CD4-positive, alpha-beta T cell treated with Interleukin-21 for 1 hour (primary cell): ENCODE measurements around the gene ADRA1B.

ENCODE experiments used
- DNase-seq: peaks from one replicate; pipeline ENCODE4 v3.0.0-alpha.2; 2020

Gene ADRA1B

DNA sequence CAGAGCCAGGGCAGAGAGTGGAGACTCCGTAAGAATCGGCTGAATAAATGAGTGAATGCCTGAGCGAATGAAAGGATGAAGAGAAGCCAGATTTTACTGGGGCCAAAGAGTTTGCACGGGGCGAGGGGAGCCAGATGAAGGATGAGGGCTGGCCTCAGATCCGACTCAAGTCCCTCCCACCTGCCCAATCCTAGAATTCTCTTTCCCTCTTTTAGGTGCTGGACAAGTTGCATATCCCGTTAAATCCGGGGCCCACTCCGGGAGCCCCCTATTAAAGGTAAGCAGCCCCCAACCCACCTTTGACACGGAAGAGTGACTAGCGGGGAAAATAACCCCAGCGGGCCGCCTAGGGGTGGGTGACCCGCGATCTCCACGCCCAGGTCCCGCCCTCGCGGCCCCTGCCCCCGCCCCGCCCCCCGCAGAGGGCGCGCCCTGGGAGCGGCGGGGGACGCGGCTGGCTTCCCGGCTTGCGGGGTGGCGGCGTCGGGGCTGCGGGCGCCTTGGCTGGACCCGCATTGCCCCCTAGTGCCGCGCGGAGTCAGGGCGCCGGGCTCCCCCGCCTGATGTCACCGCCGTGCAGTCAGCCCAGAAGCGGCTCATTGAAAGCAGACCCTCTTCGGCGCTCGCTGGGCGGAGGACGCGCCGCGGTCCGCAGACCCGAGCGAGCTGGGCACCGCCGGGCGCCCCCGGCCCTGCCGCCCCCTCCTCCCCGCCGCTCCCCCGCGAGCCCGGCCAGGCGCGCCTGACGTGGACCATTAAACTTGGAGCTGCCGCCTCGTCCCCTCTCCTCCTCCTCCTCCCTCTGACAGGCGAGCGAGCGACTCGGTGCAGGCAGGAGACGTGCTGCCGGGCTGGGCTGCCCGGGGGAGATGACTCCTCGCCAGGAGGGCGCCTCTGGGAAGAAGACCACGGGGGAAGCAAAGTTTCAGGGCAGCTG lies at the start of gene ADRA1B:
Gene ADRA1B (plus strand): TSS at position 579 of the 937 bp plus-strand sequence. CDS start 424 bp downstream, outside the sequence.
- peak; percentile 29 for DNase-seq

DNA sequence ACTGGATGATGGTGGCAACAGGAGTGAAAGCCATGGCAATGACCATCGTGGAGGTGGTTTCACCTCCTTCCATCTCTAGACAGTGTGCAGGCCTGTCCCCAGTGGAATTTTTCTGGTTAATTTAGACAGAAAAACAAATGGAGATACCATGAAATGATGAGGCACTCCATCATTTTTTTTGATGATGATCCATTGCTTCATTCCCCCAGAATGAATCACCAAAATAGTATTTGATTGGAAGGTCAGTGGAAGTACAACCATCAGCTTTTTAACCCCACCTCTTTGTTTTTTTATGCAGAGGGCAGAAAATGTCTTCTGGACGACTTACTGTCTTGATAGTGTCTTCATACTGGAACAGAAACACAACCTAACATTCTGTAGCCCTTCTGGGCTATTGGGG lies 42.6 kb upstream of the ADRA1B start:
- no peak for DNase-seq

DNA sequence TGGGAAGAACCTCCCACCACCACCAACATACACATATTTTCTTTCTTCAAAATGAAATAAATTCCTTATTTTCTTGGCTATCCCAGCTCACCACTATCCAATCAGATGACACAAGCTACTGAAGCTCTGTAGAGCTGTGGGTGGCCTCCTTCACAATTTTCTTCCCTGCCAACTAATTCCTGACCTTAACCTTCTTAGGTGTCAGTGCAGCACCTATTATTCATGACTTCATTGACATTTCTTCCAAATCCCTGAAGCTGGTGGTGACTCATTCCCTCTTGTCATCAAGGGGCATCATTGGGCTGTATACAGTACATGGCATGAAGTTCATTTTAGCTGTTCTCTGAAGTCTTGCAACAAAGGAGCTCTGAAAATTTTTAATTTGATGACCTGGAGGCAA lies 42.0 kb upstream of the ADRA1B start:
- DNase-seq = no peak

- DNase-seq = no peak
Measured at GRCh38 chr5:159877016-159877415, 39.3 kb upstream of the ADRA1B start.

- DNase-seq = no peak
Measured at GRCh38 chr5:159877894-159878448, 38.3 kb upstream of the ADRA1B start.

DNA sequence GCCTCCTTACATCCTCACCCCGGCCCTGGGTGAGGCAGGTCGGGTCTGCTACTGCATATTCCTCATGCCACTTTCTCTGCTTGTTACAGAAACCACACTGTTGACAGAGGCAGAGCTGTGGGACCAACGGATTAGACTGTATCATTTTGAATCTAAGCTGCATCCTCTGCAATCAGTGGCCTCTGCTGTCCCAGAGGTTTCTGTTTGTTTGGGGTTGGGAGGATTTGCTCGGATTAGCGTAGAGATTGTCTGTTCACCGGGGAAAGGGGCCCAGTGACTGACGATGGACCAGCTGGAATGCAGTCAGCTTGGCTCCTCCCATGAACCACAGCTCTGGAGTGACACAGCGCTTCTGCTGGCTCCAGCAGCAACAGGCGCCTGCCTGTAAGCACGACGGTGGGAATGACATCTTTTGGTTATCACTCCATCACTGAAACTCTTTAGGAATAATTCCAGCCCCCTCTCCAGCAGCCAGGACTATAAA lies 37.3 kb upstream of the ADRA1B start:
- no peak for DNase-seq

GRCh38 chr5:159880676-159881075 lies 35.6 kb upstream of the ADRA1B start:
- no peak for DNase-seq

DNA sequence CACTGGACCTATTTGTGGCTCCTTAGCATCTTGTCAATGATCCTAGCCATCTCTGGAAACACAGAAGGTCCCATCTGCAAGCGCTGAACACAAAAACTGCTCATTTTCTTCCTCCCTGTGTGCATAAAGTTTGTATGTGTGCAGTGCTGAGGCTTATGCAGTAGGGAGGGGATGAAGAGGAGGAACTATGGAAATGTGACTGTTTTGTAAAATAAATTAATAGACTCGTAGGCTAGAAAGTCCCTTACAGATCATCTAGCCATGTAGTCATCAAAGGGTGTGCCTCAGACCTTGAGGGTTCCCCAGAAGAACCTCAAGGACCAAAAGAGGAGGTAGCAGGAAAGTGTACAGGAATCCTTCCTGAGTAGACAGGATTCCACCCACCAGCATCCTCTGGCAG lies 34.3 kb upstream of the ADRA1B start:
- DNase-seq = no peak

GRCh38 chr5:159883522-159883950 lies 32.7 kb upstream of the ADRA1B start:
- no peak for DNase-seq

DNA sequence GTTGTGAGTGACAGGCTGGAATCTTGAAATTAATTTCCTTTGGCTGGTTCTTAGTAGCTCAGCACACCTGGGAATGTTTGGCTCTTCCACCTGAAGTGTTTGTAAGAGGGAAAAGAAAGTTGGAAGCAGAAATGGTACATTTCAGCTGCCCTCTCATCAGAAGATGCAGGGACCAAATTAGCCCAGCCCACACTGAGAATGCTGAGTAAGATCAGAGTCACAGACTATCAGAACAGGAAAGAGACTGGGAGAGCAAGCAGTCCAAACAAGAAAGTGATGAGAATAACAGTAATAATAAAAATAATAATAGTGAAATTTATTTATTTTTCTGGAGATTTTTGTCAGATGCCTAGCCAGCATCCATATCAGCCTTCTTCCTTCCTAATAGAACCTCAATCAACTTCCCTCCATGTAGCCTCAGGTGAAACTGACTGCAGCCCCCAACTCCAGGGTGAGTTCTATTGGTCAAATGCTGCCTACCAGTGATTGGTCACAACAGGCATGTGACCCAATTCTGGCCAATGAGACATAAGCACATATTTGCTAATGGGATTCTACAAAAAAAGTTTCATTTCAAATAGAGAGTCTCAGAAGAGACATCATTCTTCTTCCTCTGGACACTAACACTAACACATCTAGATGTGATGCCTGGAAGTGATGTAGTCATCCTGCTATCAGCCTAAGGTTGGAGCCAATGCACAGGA lies 31.2 kb upstream of the ADRA1B start:
- DNase-seq = no peak

GRCh38 chr5:159886296-159886695 lies 30.0 kb upstream of the ADRA1B start:
- DNase-seq = no peak

- DNase-seq = no peak
Measured at GRCh38 chr5:159887050-159887449, 29.2 kb upstream of the ADRA1B start.

DNA sequence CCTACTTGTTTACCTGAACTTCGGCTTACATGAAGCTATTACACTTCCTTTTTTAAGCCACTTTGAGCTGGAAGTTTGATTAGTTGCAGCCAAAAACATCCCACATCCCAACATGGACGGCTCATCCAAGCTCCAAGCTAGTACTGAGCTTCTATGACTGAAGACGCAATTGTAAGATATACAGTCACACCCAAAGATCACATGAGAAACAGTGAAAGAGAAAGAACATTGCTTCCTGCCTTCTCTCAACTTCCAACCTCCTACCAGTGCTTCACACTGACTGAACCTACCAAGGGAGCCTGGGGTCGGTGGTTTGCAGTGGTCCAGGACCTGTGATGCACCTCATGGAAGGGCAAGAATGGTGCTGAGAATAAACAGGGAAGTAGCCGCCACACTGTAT lies 27.4 kb upstream of the ADRA1B start:
- DNase-seq = no peak

DNA sequence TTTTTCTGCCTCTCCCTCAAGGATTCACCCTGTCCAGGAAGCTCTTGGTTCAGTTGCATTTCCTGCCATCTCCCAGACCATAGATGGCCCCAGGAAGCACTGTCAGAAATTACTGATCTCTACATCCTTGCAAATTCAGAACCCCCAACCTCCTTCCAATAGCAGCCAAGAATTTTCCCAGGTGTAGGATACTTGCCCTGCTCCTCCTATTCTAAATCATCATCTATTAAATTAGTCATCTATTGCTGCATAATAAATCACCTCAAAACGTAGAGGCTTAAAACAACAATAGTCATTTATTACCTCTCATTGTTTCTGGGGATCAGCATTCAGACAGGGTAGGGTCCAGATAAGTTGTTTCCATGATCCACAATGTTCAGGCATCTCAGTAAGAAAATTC lies 26.1 kb upstream of the ADRA1B start:
- DNase-seq = no peak

DNA sequence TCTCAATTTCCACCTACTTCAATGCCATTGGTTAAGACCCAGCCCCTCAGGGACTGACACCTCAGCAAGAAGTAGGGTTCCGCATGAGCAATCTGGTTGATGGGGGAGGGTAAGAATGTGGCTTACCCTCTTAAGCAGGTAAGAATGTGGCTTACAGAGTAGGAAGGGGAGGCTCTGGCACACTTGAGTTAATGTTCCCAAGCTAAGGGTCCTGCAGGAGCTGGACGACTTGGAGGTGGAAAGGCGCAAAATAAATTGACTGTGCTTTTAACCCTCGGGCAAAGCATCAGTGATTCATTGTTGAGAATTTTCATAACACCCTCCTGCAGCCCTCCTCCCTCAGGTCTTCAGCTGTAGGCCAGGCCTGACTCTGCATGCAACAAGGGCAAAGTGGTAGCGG lies 24.9 kb upstream of the ADRA1B start:
- no peak for DNase-seq

GRCh38 chr5:159893040-159893695 lies 23.1 kb upstream of the ADRA1B start:
- no peak for DNase-seq

- DNase-seq = no peak
Measured at GRCh38 chr5:159894149-159894720, 22.0 kb upstream of the ADRA1B start.

- no peak for DNase-seq
Measured at GRCh38 chr5:159897786-159898393, 18.4 kb upstream of the ADRA1B start.

- no peak for DNase-seq
Measured at GRCh38 chr5:159899067-159900049, 16.9 kb upstream of the ADRA1B start.

- DNase-seq = no peak
Measured at GRCh38 chr5:159901308-159901707, 15.0 kb upstream of the ADRA1B start.

GRCh38 chr5:159901772-159902171 lies 14.5 kb upstream of the ADRA1B start:
- DNase-seq = no peak
